Fibroblast of skin of left quadriceps (primary cell): Measurements from ENCODE around the gene RFX1.
"Not testable (repeated sequence)": the region's sequence is repeated elsewhere in the genome, so short reads cannot be mapped to it uniquely, and the experiment has no call there.

Experiments used
- DNase-seq, 2 experiments: peaks; one replicate each; pipeline ENCODE4 v3.0.0-alpha.2; 2013; ENCODE audit warnings: low read depth in 2 of 2

Gene RFX1

GRCh38 chr19:13979244-13979615 is 26.9 kb downstream of the RFX1 start:
- no peak for DNase-seq

GRCh38 chr19:13978351-13979243 is 27.5 kb downstream of the RFX1 start:
- peak in 1 of 2 experiments; percentile 26 for DNase-seq

- no peak for DNase-seq
Measured at GRCh38 chr19:13977803-13978202, 28.3 kb downstream of the RFX1 start.

- DNase-seq, result no peak
Measured at GRCh38 chr19:13976446-13976845, 29.7 kb downstream of the RFX1 start.

- no peak for DNase-seq
Measured at GRCh38 chr19:13975870-13976269, 30.2 kb downstream of the RFX1 start.

- DNase-seq, result no peak
Measured at GRCh38 chr19:13974073-13974472, 32.0 kb downstream of the RFX1 start.

GRCh38 chr19:13973479-13973878 is 32.6 kb downstream of the RFX1 start:
- DNase-seq, result not testable (repeated sequence)

- no peak for DNase-seq
Measured at GRCh38 chr19:13972368-13973155, 33.6 kb downstream of the RFX1 start.

- not testable (repeated sequence) for DNase-seq
Measured at GRCh38 chr19:13971868-13972267, 34.3 kb downstream of the RFX1 start.

- no peak for DNase-seq
Measured at GRCh38 chr19:13969897-13970296, 36.2 kb downstream of the RFX1 start.

- no peak for DNase-seq
Measured at GRCh38 chr19:13968999-13969398, 37.1 kb downstream of the RFX1 start.

- no peak for DNase-seq
Measured at GRCh38 chr19:13968383-13968935, 37.7 kb downstream of the RFX1 start.

- not testable (repeated sequence) for DNase-seq
Measured at GRCh38 chr19:13967206-13967605, 38.9 kb downstream of the RFX1 start.

- DNase-seq, result no peak
Measured at GRCh38 chr19:13966684-13967128, 39.4 kb downstream of the RFX1 start.

- DNase-seq, result no peak
Measured at GRCh38 chr19:13965926-13966683, 40.0 kb downstream of the RFX1 start.

GRCh38 chr19:13965377-13965896 is 40.7 kb downstream of the RFX1 start:
- DNase-seq, result no peak

- no peak for DNase-seq
Measured at GRCh38 chr19:13964776-13965175, 41.3 kb downstream of the RFX1 start.

GRCh38 chr19:13963603-13964105 is 42.5 kb downstream of the RFX1 start:
- no peak for DNase-seq

- DNase-seq, result no peak
Measured at GRCh38 chr19:13962699-13963602, 43.2 kb downstream of the RFX1 start.
